Activated CD4-positive, alpha-beta T cell treated with anti-CD3 and anti-CD28 coated beads for 36 hours (primary cell): ENCODE measurements around the gene CIART. TPM values are rescaled to one million over a fixed set of nuclear protein-coding genes. Genes with fewer than 3 reads are reported as not detected.
"Not testable (repeated sequence)": the region's sequence is repeated elsewhere in the genome, so short reads cannot be mapped to it uniquely, and the experiment has no call there.

Source experiments
- ATAC-seq: fragments of 200-7000 bp; cut with Tn5 transposase; one replicate; pipeline ENCODE4 v1.10.0; 2021; ENCODE audit warnings: mild to moderate bottlenecking, moderate library complexity
- CTCF ChIA-PET: fragments of 350-600 bp; sonication (Branson Sonifier 250); formaldehyde crosslinking; loops from one replicate; lab custom pipeline; 2021; ENCODE audit warnings: antibody characterized with exemption; lab: Charles Lee
- POLR2A ChIA-PET: fragments of 350-600 bp; sonication (Branson Sonifier 250); formaldehyde crosslinking; loops from one replicate; lab custom pipeline; 2021; ENCODE audit warnings: antibody characterized with exemption, inconsistent platforms; lab: Charles Lee
- DNase-seq: peaks from one replicate; pipeline ENCODE4 v3.0.0-alpha.2; 2020
- H3K27ac Mint-ChIP-seq: one replicate; pipeline ENCODE4 v1.8.0; 2021; ENCODE audit warnings: mixed read lengths
- H3K27me3 Mint-ChIP-seq: one replicate; pipeline ENCODE4 v1.8.0; 2021; ENCODE audit warnings: mixed read lengths
- H3K36me3 Mint-ChIP-seq: one replicate; pipeline ENCODE4 v1.8.0; 2021; ENCODE audit warnings: low read depth, mixed read lengths
- H3K4me1 Mint-ChIP-seq: one replicate; pipeline ENCODE4 v1.8.0; 2021; ENCODE audit warnings: mixed read lengths
- H3K4me3 Mint-ChIP-seq: one replicate; pipeline ENCODE4 v1.8.0; 2021; ENCODE audit warnings: mild to moderate bottlenecking, moderate library complexity, mixed read lengths
- H3K9me3 Mint-ChIP-seq: one replicate; pipeline ENCODE4 v1.8.0; 2021; ENCODE audit warnings: low read depth, mixed read lengths
- intact Hi-C, 2 experiments: fragments of 100-400 bp; cut with DNase I in 1 of 2; cut with micrococcal nuclease in 1 of 2; formaldehyde crosslinking; loops; one replicate each; pipeline versions ENCODE4 v1.14.2 to v1.15.1; 2022 to 2024; cut with DNase I, micrococcal nuclease
- total RNA-seq, 2 experiments: library from RNA; stranded (reverse); gene quantifications; one replicate each; pipeline ENCODE4 v1.2.3, GENCODE V29; 2021

The CIART gene
- total RNA-seq, 2 experiments from 2014 or later, result 5.9 to 6.0 TPM

DNA sequence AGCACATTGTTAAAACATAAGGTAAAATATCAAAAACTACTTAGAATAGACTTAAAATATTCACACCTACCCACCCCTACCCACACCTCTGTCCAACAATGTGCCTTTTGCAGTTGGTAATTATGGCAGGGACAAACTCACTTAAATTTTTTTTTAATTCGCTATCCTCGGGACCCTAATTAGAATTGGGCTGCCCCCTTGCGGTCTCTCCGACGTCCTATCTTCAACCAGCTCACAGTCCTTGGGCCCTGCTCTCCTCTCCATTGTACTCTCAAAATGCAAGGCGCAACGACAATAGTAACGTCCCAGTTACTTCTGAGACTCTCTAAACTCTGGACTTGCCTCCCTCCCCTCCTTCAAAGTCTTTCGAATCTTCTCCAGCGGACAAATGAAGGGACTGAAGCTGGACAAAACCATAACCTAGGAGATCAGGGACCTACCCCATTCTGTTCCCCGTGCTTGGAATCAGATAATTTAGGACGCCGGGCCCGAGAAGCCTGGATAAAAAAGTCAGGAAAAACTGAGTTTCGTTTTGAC lies 1.1 kb upstream of the CIART start:
- Mint-ChIP-seq H3K4me1 (peaks cover 29% of the 10 kb centered on the region), H3K27me3 (no peaks in the 10 kb centered on the region), H3K9me3 (peaks cover 2% of the 10 kb centered on the region), H3K27ac (peak overlapping the region; percentile 92), H3K36me3 (peaks cover 2% of the 10 kb centered on the region), H3K4me3 (peak overlapping the region; percentile 77)
- intact Hi-C loops, result loop anchor here (1.0 to 5.0 kb wide), 3 partner anchors 25 to 44 kb away; partner anchors contain the start of gene ANP32E (in 1 of the 2)
- ChIA-PET POLR2A (no interaction called here), CTCF (interaction anchor here (0.7 to 2.1 kb wide), 5 partner anchors 9 to 1858 kb away, joined by 3 to 23 read pairs (median 4); partner anchors contain the start of gene APH1A)
- DNase-seq, result peak; percentile 76
- peak; percentile 49 for ATAC-seq

DNA sequence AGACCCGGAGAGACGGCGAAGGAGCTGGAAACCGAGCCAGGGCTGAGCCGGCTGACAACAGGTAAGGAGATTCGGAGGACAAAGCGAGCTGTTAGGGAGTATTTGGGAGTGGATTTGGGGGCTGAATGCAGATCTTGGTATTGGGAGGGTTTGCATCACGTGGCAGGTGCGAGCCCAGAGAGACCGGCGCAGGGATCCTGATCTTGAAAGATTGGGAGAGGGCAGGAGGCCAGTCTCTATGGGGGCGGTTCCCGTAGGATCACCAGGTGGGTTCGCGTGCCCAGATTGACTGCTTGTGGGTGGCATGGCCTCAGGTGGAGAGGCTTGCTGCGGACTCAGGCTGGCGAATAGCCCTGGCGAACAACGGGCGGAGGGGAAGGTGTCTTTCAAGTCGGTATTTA lies 204 bp downstream of the CIART start:
- CTCF ChIA-PET, result interaction anchor here (0.6 to 1.7 kb wide), 2 partner anchors 9 to 13 kb away, joined by 4 to 8 read pairs; partner anchors contain the start of gene C1orf54
- ATAC-seq (no peak), DNase-seq (peak; percentile 18)
- H3K4me3 Mint-ChIP-seq, result peak overlapping the region; percentile 77
- peaks cover 2% of the 10 kb centered on the region for H3K36me3 Mint-ChIP-seq
- POLR2A ChIA-PET, result no interaction called here
- H3K4me1 Mint-ChIP-seq, result peaks cover 29% of the 10 kb centered on the region
- intact Hi-C loops, result loop anchor here (1.0 to 5.0 kb wide), 5 partner anchors 11 to 46 kb away; partner anchors contain the start of genes ANP32E (in 2 of the 2), APH1A (in 2 of the 2), MRPS21 (in 1 of the 2) and PRPF3 (in 1 of the 2)
- peaks cover 2% of the 10 kb centered on the region for H3K9me3 Mint-ChIP-seq
- H3K27ac Mint-ChIP-seq, result peak overlapping the region; percentile 64
- no peaks in the 10 kb centered on the region for H3K27me3 Mint-ChIP-seq

DNA sequence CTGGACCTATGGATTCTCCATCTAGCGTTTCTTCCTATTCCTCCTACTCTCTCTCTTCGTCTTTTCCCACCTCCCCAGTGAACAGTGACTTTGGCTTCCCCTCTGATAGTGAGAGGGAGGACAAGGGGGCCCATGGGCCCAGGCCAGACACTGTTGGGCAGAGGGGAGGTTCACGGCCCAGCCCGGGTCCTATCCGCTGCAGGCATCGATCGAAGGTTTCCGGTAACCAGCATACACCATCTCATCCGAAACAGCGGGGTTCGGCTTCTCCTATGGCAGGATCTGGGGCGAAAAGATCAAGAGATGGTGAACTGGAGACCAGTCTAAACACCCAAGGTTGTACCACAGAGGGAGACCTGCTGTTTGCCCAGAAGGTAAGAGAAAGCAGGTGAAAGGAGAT lies 906 bp downstream of the CIART start:
- Mint-ChIP-seq H3K27me3 (no peaks in the 10 kb centered on the region), H3K9me3 (peaks cover 2% of the 10 kb centered on the region), H3K36me3 (peaks cover 2% of the 10 kb centered on the region), H3K4me1 (peaks cover 29% of the 10 kb centered on the region), H3K4me3 (peak overlapping the region; percentile 77), H3K27ac (no peak overlapping the region)
- ATAC-seq, result no peak
- intact Hi-C loops, result loop anchor here in 1 of 2 experiments (5.0 kb wide), 1 partner anchor 46 kb away; the partner anchor contains the start of gene ANP32E
- ChIA-PET CTCF (interaction anchor here (1.7 kb wide), 1 partner anchor 10 kb away, joined by 8 read pairs; the partner anchor contains the start of gene C1orf54), POLR2A (interaction anchor here (0.6 kb wide), 1 partner anchor 67 kb away, joined by 3 read pairs; no protein-coding TSS in a partner anchor)
- DNase-seq, result no peak

DNA sequence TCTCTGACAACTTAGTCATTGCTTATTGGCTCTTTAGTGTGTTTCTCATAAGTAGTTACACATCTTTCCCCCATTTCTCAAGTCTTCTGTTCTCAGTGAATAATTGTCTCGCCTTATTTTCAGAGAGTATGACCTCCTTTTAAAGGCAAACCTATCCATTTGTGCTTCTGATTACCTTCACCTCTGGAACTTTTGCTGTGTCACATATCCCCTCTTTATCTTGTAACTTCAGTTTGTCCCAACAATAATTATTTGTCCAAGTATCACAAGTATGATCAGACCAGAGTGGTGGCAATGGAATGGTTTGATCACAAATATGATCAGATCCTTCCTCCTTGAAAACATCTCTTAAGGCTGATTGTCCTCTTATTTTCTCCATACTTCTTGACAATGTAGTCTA lies 6.0 kb downstream of the CIART start:
- Mint-ChIP-seq H3K27me3 (no peaks in the 10 kb centered on the region), H3K9me3 (no peaks in the 10 kb centered on the region), H3K27ac (no peak overlapping the region), H3K4me1 (peaks cover 7% of the 10 kb centered on the region), H3K36me3 (no peaks in the 10 kb centered on the region), H3K4me3 (no peak overlapping the region)
- no peak for ATAC-seq
- ChIA-PET CTCF (no interaction called here), POLR2A (interaction anchor here (0.6 kb wide), 2 partner anchors 33 to 45 kb away, joined by 3 to 7 read pairs; partner anchors contain the start of gene PRPF3)
- no peak for DNase-seq
- intact Hi-C loops, result no loop called here

DNA sequence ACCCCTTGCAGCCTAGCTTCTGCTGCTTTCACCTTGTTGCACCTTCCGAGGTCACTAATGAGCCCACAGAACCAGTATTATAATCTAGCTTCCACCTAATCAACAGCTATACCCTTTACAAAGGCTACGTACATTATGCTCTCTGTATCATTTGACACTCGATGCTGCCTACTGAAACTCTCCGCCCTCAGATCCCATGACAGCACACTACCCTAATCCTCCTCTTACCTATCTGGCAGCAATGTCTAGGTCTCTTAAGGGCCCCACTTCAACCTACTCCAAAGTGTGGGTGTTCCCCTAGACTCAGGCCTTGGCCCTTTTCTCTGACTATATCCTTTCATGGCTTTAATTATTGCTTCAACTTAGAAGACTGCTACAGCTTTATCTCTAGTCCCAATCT lies 6.5 kb downstream of the CIART start:
- H3K27me3 Mint-ChIP-seq, result no peaks in the 10 kb centered on the region
- DNase-seq (no peak), ATAC-seq (no peak)
- H3K36me3 Mint-ChIP-seq, result no peaks in the 10 kb centered on the region
- H3K4me1 Mint-ChIP-seq, result peaks cover 9% of the 10 kb centered on the region
- ChIA-PET POLR2A (interaction anchor here (0.6 kb wide), 1 partner anchor 45 kb away, joined by 7 read pairs; no protein-coding TSS in a partner anchor), CTCF (no interaction called here)
- no peak overlapping the region for H3K4me3 Mint-ChIP-seq
- intact Hi-C loops, result no loop called here
- H3K9me3 Mint-ChIP-seq, result no peaks in the 10 kb centered on the region
- H3K27ac Mint-ChIP-seq, result no peak overlapping the region

DNA sequence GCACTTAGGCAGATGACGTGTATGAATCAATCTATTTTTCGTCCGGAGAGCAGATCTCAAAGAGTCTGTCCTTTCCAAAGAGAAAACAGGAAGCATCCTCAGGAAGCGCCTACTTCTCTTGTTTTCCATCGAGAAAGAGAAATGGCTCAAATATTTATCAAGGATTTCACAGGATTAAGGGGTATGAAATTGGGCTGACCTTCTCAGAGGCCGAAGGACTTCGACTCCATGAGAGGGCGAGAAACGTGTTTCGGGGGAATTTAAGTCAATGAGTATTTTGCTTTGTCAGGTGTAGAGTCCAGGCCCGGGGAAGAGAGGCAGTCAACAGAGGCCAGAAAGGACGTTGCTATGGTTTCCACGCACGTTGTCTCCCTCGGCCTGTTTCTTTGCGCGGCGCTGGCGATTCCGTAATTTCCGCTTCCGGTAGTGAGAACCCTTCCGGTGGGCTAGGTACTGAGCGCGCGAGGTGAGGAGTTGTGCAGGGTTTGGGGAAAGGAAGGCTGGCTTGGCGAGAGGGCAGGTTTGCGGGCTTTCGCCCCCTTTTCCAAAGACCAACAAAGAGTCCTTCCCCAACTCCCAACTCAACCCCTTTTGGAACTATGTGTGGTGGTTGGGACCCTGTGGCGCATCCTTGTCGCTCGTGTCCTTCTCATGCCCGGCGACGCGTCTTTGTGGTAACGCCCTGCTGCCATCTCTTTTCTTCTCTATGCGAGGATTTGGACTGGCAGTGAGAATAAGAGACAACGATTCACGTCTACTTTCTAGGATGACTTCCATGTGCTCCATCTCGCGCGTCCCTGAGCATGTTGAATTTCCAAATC lies 11.3 kb downstream of the CIART start, which contains the start of gene MRPS21:
MRPS21 (plus strand) TSS at position 429 of the 821 bp plus-strand sequence. CDS start 506 bp downstream, outside the sequence.
- H3K27ac Mint-ChIP-seq, result peak within 1 kb of the TSS; percentile 92
- H3K9me3 Mint-ChIP-seq, result no peaks in the 10 kb centered on the region
- peaks cover 28% of the 10 kb centered on the region for H3K36me3 Mint-ChIP-seq
- POLR2A ChIA-PET, result no interaction called here
- peak; percentile 99 for ATAC-seq
- H3K4me3 Mint-ChIP-seq, result peak within 1 kb of the TSS; percentile 95
- no peaks in the 10 kb centered on the region for H3K27me3 Mint-ChIP-seq
- CTCF ChIA-PET, result no interaction called here
- intact Hi-C loops, result loop anchor here in 1 of 2 experiments (1.0 kb wide), 6 partner anchors 11 to 80 kb away; partner anchors contain the start of genes APH1A, CIART, PRPF3 and RPRD2
- H3K4me1 Mint-ChIP-seq, result peaks cover 34% of the 10 kb centered on the region
- peak; percentile 93 for DNase-seq

DNA sequence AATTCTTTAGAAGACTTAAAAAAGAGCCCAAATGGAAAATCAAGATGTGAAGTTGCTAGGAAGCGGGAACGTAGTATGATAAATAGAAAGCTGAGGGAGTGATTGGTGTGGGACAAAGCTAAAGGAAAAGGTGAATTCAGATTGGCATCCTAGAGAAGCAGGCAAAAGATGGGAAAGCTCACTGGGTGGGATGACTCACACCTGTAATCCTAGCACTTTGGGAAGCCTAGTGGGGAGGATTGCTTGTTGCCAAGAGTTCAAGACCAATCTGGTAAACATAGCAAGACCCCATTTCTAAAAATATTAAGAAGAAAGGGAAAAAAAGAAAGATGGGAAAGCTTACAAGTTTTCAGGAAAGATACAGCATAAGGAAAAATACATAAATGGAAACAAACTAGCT lies 13.1 kb downstream of the CIART start:
- Mint-ChIP-seq H3K4me1 (peaks cover 34% of the 10 kb centered on the region), H3K27ac (peak overlapping the region; percentile 14), H3K4me3 (peak overlapping the region; percentile 95), H3K36me3 (peaks cover 37% of the 10 kb centered on the region), H3K9me3 (no peaks in the 10 kb centered on the region), H3K27me3 (no peaks in the 10 kb centered on the region)
- ChIA-PET POLR2A (interaction anchor here (0.6 to 1.1 kb wide), 2 partner anchors 69 to 85 kb away, joined by 3 to 6 read pairs; partner anchors contain the start of gene RPRD2), CTCF (interaction anchor here (0.6 to 1.5 kb wide), 3 partner anchors 13 to 85 kb away, joined by 3 to 5 read pairs (median 4); no protein-coding TSS in a partner anchor)
- intact Hi-C loops, result no loop called here
- ATAC-seq, result no peak
- DNase-seq, result no peak

DNA sequence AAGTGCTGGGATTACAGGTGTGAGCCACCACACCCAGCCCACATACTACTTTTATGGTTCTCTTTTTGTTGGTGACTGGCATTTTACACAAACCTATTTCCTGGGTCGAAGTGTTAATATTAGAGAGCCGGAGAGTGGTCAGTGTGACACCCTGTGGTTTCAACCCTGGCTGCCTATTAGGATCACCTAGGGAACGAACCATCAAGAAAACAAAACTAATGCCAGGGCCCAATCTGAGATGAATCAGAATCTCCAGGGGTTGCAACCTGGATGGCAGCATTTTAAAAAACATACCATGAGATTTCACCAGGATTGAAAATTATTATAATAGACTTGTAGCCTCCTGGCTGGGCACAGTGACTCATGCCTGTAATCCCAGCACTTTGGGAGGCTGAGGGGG lies 17.4 kb downstream of the CIART start:
- ATAC-seq, result no peak
- Mint-ChIP-seq H3K4me3 (no peak overlapping the region), H3K27ac (no peak overlapping the region), H3K36me3 (peaks cover 50% of the 10 kb centered on the region), H3K9me3 (no peaks in the 10 kb centered on the region), H3K27me3 (no peaks in the 10 kb centered on the region), H3K4me1 (peaks cover 20% of the 10 kb centered on the region)
- DNase-seq, result no peak
- POLR2A ChIA-PET, result no interaction called here
- intact Hi-C loops, result no loop called here
- CTCF ChIA-PET, result interaction anchor here (1.0 kb wide), 1 partner anchor 44 kb away, joined by 3 read pairs; no protein-coding TSS in a partner anchor

DNA sequence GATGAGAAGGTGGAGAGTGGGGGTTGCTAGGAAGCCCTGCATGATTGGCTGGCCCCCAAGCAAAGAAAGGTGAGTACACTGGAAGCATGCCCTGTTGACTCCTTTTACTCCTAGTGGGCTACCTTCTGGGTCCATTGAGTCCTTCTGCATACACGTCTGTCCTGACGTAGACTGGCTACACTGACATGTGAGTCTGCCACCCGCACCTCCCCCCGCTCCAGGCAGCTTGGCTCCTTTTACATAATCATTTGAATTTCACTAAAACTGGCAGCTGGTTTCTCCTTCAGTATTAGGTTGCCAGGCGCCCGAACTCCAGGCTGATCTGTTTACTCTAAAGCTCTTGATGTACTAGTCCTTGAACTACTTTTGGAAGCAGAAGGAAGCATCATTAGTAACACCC lies 20.0 kb downstream of the CIART start:
- DNase-seq (no peak), ATAC-seq (no peak)
- Mint-ChIP-seq H3K27ac (no peak overlapping the region), H3K9me3 (no peaks in the 10 kb centered on the region), H3K4me3 (no peak overlapping the region), H3K36me3 (peaks cover 49% of the 10 kb centered on the region), H3K27me3 (no peaks in the 10 kb centered on the region), H3K4me1 (peaks cover 2% of the 10 kb centered on the region)
- ChIA-PET CTCF (no interaction called here), POLR2A (no interaction called here)
- intact Hi-C loops, result no loop called here

DNA sequence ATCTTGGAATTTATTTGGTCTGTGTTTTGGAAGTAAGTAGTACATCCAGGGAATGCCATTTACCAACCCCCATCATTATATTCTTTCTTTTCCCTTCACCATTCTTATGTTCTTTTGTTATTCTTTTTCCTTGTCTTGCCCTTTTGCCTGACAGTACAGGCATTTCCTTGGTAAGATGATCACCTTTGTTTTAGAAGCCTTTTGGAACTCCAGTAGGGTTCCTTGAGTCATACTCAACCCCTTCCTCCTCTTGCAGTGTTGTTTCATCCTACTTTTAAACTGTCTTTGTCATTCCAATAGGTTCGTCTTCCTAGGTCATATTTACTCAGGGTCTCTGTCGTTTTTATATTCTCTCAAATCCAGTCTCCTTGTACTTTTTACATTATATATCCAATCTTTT lies 20.5 kb downstream of the CIART start:
- Mint-ChIP-seq H3K27ac (peak overlapping the region; percentile 51), H3K4me1 (no peaks in the 10 kb centered on the region), H3K27me3 (no peaks in the 10 kb centered on the region), H3K36me3 (peaks cover 50% of the 10 kb centered on the region), H3K9me3 (no peaks in the 10 kb centered on the region), H3K4me3 (no peak overlapping the region)
- no peak for ATAC-seq
- ChIA-PET POLR2A (interaction anchor here (0.8 kb wide), 1 partner anchor 61 kb away, joined by 3 read pairs; the partner anchor contains the start of gene RPRD2), CTCF (interaction anchor here (0.7 kb wide), 1 partner anchor 229 kb away, joined by 3 read pairs; no protein-coding TSS in a partner anchor)
- DNase-seq, result no peak
- intact Hi-C loops, result no loop called here

DNA sequence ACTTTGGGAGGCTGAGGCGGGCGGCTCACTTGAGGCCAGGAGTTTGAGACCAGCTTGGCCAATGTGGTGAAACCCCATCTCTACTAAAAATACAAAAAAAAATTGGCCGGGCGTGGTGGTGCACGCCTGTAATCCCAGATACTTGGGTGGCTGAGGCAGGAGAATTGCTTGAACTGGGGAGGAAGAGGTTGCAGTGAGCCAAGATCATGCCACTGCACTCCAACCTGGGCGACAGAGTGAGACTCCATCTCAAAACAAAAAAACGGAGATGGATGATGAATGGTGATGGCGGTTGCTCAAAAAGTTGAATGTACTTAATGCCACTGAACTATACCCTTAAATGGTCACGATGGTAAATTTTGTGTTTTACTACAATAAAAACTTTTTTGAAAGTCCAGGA lies 26.2 kb downstream of the CIART start:
- POLR2A ChIA-PET, H3K27me3 Mint-ChIP-seq, ATAC-seq, H3K4me1 Mint-ChIP-seq, DNase-seq, H3K4me3 Mint-ChIP-seq, H3K27ac Mint-ChIP-seq, intact Hi-C loops, H3K9me3 Mint-ChIP-seq: not testable (repeated sequence)
- H3K36me3 Mint-ChIP-seq, result peaks cover 29% of the 10 kb centered on the region
- CTCF ChIA-PET, result interaction anchor here (0.7 kb wide), 1 partner anchor 342 kb away, joined by 4 read pairs; no protein-coding TSS in a partner anchor
